Endothelial cell (in vitro differentiated cells): ENCODE measurements around the gene SEMA6B. TPM values are rescaled to one million over a fixed set of nuclear protein-coding genes. Genes with fewer than 3 reads are reported as not detected.

Experiments
- DNase-seq: peaks from one replicate; pipeline ENCODE4 v3.0.0; 2021; ENCODE audit warnings: low spot score
- H3K27ac Mint-ChIP-seq: one replicate; pipeline ENCODE4 v1.8.0; 2021; ENCODE audit warnings: mixed read lengths, inconsistent platforms; ENCODE audit not compliant: unreplicated experiment
- H3K27me3 Mint-ChIP-seq: one replicate; pipeline ENCODE4 v1.8.0; 2021; ENCODE audit warnings: mild to moderate bottlenecking, moderate library complexity, mixed read lengths, inconsistent platforms; ENCODE audit not compliant: unreplicated experiment
- H3K36me3 Mint-ChIP-seq: one replicate; pipeline ENCODE4 v1.8.0; 2021; ENCODE audit warnings: mild to moderate bottlenecking, low read depth, mixed read lengths, inconsistent platforms; ENCODE audit not compliant: unreplicated experiment
- H3K4me1 Mint-ChIP-seq: one replicate; pipeline ENCODE4 v1.8.0; 2021; ENCODE audit warnings: mild to moderate bottlenecking, mixed read lengths, inconsistent platforms; ENCODE audit not compliant: unreplicated experiment
- H3K4me3 Mint-ChIP-seq: one replicate; pipeline ENCODE4 v1.8.0; 2021; ENCODE audit warnings: mild to moderate bottlenecking, mixed read lengths, inconsistent platforms; ENCODE audit not compliant: unreplicated experiment
- H3K9me3 Mint-ChIP-seq: one replicate; pipeline ENCODE4 v1.8.0; 2021; ENCODE audit warnings: mixed read lengths, inconsistent platforms; ENCODE audit not compliant: unreplicated experiment
- CTCF ChIP-seq: fragments of 200-600 bp; sonication (generic); IDR thresholded peaks from one replicate; pipeline ENCODE4 v1.5.0; 2021; ENCODE audit warnings: antibody characterized with exemption; ENCODE audit not compliant: unreplicated experiment
- total RNA-seq: library from RNA; stranded (reverse); fragmentation: NEBNext Ultra II Directional; extraction: Animal tissue kit (Norgen Biotek cat#: 25700); gene quantifications from one replicate; pipeline ENCODE4 v1.2.1, GENCODE V29; 2021; ENCODE audit not compliant: unreplicated experiment

SEMA6B gene
- total RNA-seq, 1 donor from 2014 or later = 43.7 TPM

DNA sequence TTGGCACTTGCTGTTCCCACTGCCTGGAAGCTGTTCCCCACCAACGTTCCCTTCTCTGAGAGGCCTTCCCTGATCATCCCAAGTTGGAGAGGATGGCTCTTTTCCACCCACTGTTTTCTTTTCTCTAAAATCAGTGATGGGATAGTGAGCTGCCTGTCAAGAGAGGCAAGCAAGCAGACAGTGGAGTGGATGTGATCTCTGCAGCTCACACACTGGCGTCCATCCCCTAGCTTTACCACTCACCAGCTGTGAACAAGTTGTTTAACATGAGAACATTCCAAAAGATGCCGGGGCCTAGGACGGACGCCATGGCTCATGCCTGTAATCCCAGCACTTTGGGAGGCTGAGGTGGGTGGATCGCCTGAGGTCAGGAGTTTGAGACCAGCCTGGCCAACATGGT is 28.0 kb upstream of the SEMA6B start:
- Mint-ChIP-seq H3K9me3 (no peaks in the 10 kb centered on the region), H3K27ac (no peak overlapping the region), H3K36me3 (no peaks in the 10 kb centered on the region), H3K4me3 (no peak overlapping the region), H3K4me1 (no peaks in the 10 kb centered on the region), H3K27me3 (peaks cover 5% of the 10 kb centered on the region)
- no peak for TF ChIP-seq CTCF
- no peak for DNase-seq

- H3K36me3 Mint-ChIP-seq = no peaks in the 10 kb centered on the region
- no peak for TF ChIP-seq CTCF
- no peak for DNase-seq
- peaks cover 7% of the 10 kb centered on the region for H3K4me1 Mint-ChIP-seq
- H3K4me3 Mint-ChIP-seq = no peak overlapping the region
- H3K27me3 Mint-ChIP-seq = peaks cover 11% of the 10 kb centered on the region
- no peaks in the 10 kb centered on the region for H3K9me3 Mint-ChIP-seq
- no peak overlapping the region for H3K27ac Mint-ChIP-seq
These were observed 27.2 kb upstream of the SEMA6B start for GRCh38 chr19:4586691-4587090.

DNA sequence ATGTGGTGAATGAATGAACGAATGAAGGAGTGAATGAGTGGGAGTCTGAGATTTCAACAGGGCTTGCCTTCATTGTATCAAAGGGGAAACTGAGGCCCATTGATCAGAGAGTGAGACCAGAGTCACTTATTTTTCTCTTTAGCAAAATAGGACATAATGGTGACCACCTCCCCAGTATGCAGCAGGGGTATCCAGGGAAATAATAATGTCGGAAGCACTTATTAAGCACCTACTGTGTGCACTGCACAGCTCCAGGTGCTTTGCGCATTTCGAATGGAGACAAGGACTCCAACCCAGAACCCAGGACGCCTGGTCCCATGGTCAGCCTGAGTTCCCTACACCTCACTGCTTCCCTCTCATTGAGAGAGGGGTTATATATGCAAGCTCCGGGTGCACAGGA is 26.8 kb upstream of the SEMA6B start:
- DNase-seq = no peak
- Mint-ChIP-seq H3K27me3 (peaks cover 11% of the 10 kb centered on the region), H3K27ac (no peak overlapping the region), H3K9me3 (no peaks in the 10 kb centered on the region), H3K36me3 (no peaks in the 10 kb centered on the region), H3K4me1 (peaks cover 7% of the 10 kb centered on the region), H3K4me3 (no peak overlapping the region)
- TF ChIP-seq CTCF = no peak

- Mint-ChIP-seq H3K4me1 (peaks cover 7% of the 10 kb centered on the region), H3K27me3 (peaks cover 11% of the 10 kb centered on the region), H3K27ac (no peak overlapping the region), H3K4me3 (peak overlapping the region; percentile 20), H3K9me3 (no peaks in the 10 kb centered on the region), H3K36me3 (no peaks in the 10 kb centered on the region)
- no peak for TF ChIP-seq CTCF
- no peak for DNase-seq
These were observed 26.1 kb upstream of the SEMA6B start for GRCh38 chr19:4585556-4585955.

GRCh38 chr19:4584670-4585460 is 25.4 kb upstream of the SEMA6B start:
- DNase-seq = peak; percentile 20
- Mint-ChIP-seq H3K27me3 (peaks cover 15% of the 10 kb centered on the region), H3K9me3 (no peaks in the 10 kb centered on the region), H3K4me3 (no peak overlapping the region), H3K27ac (no peak overlapping the region), H3K36me3 (no peaks in the 10 kb centered on the region), H3K4me1 (peaks cover 7% of the 10 kb centered on the region)
- no peak for TF ChIP-seq CTCF
